ENCODE measurements around the gene IGF1R.

- TF ChIP-seq, protein P1, sequence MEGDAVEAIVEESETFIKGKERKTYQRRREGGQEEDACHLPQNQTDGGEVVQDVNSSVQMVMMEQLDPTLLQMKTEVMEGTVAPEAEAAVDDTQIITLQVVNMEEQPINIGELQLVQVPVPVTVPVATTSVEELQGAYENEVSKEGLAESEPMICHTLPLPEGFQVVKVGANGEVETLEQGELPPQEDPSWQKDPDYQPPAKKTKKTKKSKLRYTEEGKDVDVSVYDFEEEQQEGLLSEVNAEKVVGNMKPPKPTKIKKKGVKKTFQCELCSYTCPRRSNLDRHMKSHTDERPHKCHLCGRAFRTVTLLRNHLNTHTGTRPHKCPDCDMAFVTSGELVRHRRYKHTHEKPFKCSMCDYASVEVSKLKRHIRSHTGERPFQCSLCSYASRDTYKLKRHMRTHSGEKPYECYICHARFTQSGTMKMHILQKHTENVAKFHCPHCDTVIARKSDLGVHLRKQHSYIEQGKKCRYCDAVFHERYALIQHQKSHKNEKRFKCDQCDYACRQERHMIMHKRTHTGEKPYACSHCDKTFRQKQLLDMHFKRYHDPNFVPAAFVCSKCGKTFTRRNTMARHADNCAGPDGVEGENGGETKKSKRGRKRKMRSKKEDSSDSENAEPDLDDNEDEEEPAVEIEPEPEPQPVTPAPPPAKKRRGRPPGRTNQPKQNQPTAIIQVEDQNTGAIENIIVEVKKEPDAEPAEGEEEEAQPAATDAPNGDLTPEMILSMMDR (IDR thresholded peaks at IDR 0.05; ENCODE audit: poor library complexity): no peak
- TF ChIP-seq EZH2phosphoT487 (IDR thresholded peaks at IDR 0.05; ENCODE audit: low read depth, severe bottlenecking, unreplicated experiment): no peak
These were observed 125.3 kb downstream of the IGF1R start for GRCh38 chr15:98773616-98774015.
